G401.6 (cell line): ENCODE data around the gene IGSF22.

Source experiments
- FAIRE-seq: peaks from 2 replicates; lab custom pipeline; 2012; peaks lifted over from hg19 to GRCh38; lab: Jason Lieb, UNC

Gene IGSF22

DNA sequence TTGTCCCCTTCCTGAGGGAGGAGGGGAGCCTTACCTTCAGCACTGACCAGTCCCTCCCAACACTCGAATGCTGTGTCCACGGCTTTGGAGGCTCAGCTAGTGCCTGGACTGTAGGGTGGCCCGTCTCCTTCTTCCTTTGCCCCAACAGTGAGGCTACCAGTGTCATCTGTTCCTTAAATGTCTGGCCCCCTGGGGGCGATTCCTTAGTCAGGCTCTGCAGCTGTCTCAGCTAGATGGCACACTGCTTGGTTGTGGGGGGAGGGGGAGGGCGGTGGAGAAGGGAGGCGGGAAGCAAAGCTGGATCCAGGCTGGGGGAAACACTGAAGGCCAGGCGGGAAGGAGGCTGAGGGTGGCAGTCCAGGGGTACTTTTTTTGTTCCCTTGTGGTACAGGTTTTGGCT lies at the start of gene IGSF22:
TSS of gene IGSF22 (minus strand) at position 149 of the 400 bp plus-strand sequence. CDS start 1,952 bp downstream, outside the sequence.
- no peak for FAIRE-seq

DNA sequence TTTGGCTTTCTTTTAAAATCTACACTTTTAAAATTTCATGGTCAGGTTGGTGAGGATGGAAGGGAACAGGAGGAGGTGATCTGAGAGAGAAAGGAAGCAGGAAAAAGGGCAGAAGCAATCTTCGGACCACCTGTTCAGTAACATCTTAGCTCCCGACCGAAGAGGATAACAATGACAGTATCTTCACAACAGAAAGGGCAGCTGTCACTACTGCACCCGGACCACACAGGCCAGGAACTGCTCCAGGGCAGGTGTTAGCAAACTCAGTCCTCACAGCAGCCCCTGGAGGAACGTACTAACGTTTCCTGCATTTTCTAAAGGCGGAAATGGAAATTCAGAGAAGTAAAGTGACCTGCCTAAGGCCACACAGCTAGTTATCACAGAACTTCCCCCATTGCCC lies 48.8 kb upstream of the IGSF22 start:
- FAIRE-seq = no peak

DNA sequence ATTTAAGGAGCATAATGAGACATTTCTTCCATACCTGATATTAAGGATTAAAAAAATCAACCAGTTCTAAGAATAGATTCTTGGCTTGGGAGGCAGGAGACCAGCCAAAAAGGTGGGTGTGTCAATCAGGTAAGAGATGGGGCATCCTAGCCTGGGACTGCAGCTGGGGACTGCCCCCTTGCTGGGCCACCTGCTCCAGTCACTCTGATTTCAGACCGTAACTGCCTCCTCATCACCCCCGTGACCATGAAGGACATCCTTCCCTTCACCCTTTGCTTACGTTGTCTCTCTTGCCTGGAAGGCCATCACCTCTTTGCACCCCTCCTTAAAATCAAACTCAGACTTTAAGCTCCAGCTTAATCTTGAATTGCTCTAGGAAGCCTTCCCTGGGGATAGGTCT lies 47.7 kb upstream of the IGSF22 start:
- no peak for FAIRE-seq

DNA sequence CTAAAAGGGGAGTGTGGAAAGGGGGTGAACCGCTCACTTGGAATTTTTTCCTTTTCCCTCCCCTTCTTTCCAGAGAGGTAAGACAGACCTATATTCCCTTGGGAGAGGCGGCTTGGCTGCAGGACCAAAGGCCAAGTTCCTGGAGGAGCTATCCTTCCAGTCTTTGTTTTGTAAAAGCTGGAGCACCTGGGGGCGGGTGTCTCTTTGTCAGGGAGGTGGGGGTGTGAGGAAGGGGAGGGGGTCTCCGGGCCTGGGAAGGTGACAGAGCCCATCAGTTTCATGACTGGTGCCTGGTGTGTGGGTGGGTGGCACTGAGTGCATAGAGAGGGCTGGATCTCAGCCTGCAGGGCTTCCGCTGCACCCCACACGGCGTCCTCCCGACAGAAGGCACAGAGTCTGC lies 47.1 kb upstream of the IGSF22 start:
- FAIRE-seq = no peak

DNA sequence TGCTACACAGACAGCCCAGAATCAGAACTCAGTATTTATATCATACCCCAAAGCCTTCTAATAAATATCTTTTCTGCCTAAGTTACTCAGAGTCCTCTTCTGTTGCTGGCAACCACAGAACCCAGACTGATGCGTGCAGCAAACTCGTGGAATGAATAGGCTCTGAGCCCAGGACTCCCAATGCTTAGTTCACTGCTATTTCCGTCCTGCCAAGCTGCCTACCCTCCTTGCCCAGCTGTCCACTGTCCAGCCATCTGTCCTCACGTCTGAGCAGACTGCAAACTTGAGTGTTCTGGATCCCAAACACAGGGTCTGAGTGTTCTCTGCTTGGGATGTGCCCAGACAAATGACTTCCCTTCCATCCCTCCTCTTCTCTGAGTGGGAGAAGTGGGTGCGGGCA lies 46.2 kb upstream of the IGSF22 start:
- no peak for FAIRE-seq

DNA sequence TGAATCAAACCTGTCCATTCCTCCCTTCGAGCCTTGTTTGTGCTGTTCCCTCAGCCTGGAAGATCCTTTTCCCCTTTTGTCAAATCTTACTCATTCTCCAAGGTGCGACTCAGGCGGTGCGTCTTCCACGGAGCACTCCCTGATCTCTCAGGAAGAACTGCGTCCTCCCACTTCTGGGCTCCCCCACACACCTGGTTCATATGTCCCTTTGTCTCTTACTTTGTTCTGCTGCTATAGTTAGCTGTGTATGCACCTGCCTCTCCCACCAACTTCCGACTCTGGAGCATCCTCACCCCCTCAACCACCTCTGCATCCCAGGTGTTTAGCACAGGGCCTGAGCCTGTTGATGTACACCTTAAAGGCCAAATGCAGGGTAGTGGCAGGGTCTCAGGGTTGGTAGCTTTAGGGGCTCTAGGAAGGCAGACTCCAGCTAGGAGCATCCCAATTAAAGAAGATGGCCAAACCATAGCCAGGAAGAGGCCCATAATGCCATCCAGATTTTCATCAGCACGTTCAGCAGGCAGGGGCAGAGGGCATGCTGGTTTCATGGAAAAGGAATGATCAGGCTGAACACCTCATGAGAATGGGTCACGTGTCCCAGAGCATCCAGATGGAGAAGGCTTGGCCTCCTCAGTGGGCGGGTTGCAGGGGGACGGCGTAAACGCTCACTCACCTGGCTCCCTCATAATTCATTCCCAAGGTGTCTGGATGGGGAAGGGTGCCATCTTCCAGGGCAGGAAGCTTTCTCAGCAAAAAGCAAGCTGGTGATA lies 45.5 kb upstream of the IGSF22 start:
- no peak for FAIRE-seq

DNA sequence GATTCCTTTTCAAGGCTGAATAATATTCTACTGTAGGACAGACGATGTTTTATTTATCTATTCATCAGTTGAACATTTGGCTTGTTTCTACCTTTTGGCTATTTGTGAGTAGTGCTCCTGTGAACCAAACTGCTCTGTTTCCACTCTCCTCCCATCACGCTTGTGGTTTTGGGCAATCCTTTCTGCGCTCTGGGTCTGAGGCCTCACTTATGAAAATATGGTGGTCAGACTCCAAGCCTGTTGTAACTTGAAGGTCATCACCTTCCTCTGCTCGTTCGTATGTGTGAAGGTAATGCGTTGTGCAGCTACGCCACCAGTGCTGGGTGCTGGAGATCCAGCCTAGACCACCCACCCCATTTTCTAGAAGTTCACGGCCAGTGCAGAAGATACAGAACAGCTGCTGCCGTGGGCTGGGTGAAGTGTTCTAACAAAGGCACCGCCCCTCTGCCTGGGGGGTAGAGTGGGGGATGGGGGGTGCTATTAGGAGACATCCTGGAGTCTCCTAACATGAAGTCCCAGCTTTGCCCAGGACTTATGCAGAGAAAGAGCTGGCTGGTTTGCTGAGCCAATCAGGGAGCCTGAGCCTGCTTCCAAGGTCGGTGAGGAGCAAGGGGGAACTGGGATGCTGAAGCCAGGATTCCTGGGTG lies 44.6 kb upstream of the IGSF22 start:
- FAIRE-seq = no peak

DNA sequence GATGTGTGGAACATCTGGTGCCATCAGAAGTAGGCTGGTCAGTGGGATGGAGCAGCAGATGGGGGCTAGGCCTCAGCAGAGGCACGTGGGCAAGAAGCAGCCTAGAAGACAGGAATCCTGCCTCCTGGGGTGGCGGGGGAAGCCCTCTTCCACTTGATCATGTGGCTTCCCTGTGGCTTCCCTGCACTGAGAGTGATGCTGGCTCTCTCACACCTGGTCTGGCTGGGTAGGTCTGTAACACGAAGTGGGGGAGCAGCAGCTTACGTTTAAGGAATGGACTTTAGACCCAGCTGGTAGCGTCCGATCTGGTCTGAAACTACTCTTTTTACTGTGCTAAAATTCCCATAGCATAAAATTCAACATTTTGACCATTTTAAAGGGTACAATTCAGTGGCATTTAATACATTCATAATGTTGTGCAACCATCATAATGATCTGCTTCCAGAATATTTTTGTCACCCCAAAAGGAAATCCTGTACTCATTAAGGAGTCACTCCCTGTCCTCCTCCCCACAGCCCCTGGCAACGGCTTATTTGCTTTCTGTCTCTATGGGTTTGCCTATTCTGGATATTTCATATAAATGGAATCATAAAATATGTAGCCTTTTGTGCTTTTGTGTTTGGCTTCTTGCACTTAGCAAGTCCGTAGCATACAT lies 43.9 kb upstream of the IGSF22 start:
- FAIRE-seq = no peak

DNA sequence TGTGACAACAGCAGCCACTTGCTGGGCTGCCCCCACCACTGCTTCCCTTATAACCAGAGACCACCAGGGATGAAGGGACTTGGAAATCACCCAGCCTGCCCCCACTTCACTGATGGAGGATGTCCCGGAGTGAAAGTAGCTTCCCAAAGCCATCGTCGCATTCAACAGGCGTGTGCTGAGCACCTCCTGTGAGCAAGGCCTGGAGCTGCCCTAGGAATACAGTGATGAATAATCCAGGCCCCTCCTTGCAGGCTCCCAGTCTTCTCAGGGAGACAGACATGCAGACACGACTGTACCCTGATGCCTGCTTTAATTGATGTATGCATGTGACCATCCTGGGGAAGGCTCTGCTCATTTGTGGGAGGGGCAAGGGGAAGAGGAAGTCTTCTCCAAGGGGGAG lies 43.0 kb upstream of the IGSF22 start:
- FAIRE-seq = no peak

DNA sequence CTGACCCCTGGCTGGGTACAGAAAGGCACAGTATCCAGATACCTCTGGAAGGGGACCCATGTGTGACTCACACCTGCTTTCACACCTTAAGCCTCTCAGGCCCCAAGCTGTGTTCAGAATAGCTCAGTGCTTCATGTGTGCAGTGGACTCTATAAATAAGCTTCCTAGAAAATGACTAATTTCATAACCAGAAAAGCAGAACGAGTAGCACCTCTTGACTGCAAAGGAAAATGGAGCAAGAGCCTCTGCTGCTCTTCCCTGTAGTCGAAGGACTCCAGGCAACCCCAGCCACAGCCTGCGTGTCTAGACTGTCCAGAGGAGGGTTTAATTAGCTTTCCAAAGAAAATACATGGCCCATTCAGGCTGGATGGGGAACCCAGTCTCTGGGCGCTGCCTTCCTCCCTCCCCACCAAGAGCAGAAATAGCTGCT lies 42.5 kb upstream of the IGSF22 start:
- FAIRE-seq = no peak

DNA sequence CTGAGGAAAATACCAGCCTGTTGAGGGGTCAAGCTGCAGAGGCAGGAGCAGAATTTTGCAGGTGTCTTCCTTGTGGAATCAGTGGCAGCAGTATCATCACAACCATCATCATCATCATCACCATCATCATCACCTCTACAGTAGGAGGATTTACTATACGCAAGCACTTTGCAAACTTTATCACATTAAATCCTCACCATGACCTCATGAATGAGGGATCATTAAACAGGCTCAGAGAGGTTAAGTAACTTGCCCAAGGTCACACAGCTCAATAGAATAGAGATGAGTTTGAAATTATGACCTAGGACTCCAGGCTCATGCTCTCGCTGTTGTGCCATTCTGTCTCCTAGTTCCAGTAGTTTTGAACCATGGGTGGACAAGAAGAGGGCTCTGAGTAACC lies 40.0 kb upstream of the IGSF22 start:
- FAIRE-seq = no peak

DNA sequence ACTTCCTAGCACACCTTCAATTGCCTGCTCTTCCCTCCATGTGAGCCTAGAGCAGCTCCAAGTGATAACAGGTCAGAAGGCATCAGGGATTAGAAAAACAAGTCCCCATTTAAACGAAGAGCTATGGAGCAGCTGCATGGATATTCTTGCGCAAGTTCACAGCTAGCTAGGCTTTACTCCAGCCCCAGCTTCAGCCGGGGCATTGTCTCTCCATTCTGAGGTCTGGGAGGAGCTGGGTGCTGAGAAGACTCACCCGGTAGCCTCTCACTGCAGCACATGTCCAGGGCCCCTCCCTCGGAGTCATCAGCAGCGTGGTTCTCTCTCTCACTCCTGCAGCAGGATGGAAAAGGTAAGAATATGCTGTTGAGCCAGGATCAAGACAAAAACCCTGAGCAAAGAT lies 39.6 kb upstream of the IGSF22 start:
- FAIRE-seq = no peak

DNA sequence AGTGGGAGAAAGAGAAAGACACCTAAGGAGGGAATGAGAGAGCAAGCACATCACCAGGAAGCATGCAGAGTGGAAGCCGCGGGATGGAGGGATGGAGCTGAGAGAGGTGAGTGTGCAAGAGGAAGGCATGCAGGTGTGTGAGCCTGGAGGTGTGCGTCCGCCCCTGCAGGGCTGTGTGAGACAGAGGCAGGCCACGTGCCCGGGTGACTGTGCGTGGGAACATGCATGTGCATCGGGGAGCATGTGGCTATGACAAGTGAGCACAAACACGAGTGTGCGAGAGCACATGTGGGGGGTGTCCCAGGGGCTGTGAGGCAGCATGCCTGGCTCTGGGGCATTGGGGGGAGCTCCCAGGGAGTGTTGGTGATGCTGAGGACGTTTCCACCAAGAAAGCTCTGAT lies 35.8 kb upstream of the IGSF22 start:
- no peak for FAIRE-seq

DNA sequence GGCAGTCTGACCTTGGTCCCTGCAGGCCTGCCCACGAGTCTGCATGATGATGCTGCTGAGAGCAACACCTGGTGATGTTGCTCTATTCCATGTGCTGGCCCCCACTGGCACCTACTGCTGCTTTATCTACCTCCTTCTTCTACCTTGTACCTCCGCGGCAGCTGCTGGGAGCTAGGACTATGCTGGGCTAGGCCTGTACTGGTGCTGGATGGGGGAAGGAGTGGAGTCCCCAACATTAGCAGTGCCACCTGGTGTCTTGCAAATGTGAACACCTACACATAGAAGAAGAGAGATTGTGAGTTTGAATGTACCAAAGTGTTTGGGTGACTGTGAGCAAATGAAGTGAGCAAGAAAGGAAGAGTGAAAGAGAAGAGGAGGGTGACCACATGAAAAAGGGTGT lies 35.2 kb upstream of the IGSF22 start:
- FAIRE-seq = no peak

DNA sequence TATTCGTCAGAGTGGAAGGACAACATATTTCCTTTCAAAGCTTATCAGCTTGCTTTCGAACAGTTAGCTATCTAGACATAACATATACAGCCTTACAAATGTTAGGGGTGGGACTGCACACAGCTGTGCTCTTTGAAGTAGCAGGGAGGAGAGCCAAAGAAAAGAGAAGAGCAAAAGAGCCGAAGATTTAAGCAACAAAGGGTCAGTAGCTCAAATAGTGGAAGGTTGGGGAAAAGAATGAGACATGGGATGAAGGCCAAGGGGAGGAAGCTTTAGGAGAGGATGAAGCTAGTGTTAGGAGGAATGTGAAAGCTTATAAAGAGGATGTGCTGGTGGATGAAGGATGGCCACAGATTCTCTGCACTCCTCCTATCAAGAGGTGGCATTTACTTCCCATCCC lies 31.8 kb upstream of the IGSF22 start:
- FAIRE-seq = no peak

DNA sequence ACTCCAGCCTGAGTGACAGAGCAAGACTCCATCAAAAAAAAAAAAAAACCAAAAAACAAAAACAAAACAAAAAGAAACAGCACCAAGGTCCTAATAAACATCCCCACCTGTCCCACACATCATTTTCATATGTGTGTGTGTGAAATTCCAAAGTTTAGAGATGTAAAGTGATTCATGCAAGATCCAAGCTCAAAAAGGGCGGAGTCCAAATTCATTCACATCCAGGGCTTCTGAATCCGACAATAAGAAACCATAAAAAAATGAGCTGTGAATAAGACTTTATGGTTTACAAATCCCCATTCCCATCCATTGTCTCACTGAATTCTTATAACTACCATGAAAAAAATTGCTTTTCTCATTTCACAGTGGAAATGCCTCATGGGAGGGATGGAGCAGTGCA lies 30.9 kb upstream of the IGSF22 start:
- FAIRE-seq = no peak

DNA sequence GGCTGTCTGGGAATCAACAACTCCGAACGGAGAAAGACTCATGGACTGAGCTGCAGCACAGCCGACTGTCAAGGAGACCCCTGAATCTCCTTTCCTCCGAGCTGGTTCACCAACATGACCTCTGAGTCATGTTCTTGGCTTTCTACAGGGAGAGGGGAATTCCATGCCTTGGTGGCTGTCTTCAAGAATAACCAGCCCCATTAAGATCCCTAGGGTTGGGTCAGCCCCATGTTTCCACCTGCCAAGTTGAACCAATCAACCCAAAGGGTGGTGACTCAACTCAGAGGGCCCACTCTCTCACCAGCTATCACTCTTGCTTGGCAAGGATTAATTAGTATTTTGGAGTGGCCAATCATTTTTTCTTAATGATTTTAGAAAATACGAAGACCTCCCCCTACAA lies 28.3 kb upstream of the IGSF22 start:
- FAIRE-seq = no peak

DNA sequence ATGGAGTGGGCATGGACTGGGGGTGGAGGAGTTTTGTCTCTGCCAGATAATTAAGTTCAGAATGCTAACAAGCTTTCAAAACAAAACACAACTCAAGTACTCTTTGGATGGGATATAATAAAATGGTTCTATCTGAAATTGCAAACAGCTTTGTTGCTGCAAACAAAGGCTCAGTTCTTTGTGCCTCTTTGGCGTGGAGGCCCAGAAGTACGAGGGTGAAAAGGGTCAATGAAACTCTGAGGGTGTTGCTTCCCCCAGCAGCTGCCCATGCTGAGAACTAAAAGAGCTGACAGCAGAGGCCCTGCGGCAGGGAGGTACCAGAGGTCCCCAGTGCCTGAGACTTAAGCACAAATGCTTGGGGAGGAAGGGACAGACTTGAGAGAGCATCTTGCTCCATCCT lies 26.5 kb upstream of the IGSF22 start:
- FAIRE-seq = no peak

DNA sequence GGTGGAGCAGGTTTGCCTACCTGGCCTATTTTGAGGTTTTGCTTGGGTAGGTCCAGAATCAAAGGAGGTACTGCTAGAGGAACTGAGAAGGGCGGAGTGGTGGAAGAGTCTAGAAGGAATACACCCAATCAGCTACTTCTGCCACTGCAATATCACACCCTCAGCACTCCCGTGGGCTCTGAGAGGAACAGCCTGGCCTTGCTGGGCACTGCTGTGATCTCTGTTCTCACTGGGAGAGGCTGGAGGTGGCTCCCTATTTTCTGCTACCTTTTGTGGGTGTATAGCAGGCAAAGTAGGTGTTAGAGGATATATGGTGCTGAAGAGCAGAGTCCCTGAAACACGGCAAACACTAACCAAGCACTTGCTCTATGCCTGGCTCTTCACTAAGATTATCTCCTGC lies 25.0 kb upstream of the IGSF22 start:
- FAIRE-seq = no peak

DNA sequence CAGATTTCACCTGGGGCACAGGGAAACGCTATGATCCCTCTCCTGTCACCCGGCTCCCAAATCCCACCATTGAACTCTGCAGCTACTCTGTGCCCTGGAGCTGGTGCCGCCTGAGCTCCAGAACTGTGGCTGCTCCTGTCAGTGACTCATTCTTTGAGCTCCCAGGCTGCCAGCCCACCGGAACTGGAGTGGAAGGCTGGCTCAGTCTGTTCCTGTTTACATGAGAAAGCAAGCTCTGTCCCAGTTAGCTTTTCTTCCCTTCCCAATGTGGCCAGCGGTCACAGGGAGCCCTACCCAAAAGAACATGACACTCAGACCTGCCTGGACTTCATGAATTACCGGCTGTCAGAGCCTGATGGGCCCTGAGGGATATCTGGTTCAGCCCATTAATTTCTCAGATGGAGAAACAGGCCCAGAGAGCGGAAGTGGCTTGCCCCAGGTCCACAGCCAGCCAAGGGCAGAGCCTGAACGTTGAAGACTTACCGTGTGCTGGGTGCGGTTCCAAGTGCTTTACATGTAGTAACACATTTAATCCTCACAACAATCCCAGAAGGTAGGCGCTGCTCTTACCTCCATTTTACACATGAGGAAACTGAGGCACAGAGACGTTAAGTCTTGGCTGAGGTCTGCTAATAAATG lies 23.8 kb upstream of the IGSF22 start:
- no peak for FAIRE-seq

DNA sequence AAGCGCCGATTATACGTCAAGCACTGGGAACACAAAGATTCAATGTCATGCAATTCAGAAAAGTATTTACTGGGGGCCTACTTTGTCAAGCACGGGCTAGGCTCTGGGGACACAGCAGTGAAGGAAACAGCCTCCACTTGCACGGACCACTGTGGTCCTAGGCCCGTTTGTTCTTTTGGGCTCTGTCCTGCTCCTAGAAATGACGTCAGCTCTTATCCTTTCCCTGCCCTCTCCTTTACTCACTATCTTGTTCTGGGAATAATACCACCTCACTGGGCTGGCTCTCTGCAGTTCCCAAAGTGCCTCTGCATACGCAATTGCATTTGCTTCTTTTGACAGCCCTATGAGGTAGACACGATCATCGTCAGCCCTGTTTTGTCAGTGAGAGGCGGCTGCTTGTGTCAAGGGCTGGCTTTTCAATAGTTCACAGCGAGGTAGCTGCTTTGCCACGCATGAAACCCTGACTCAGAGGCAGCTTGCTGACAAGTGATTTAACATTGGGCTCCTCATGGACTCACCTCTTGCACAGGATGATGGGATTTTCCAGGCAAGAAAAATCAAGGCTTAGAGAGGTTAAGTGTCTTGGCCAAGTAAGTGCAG lies 22.9 kb upstream of the IGSF22 start:
- no peak for FAIRE-seq

DNA sequence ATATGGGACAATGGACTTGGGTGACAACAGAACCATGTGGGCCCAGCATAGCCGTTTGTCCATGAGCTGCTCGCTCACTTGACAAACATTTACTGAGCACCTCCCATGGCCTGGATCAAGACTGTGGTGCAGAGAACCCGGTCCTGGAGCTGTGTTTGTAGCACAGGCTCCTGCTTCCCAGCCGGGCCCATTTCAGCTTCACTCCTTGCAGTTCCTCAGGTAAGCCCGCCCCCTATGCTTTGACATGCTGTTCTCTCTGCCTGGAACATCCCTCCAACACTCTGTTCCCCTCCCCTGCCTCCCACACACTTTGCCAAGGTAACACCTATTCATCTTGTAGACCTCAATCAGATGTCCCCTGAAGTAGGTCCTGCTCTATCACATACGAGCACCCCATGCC lies 19.3 kb upstream of the IGSF22 start:
- FAIRE-seq = no peak
